ENCODE measurements around the gene IL6.
"Not testable (repeated sequence)": the region's sequence is repeated elsewhere in the genome, so short reads cannot be mapped to it uniquely, and the experiment has no call there.

The IL6 gene

DNA sequence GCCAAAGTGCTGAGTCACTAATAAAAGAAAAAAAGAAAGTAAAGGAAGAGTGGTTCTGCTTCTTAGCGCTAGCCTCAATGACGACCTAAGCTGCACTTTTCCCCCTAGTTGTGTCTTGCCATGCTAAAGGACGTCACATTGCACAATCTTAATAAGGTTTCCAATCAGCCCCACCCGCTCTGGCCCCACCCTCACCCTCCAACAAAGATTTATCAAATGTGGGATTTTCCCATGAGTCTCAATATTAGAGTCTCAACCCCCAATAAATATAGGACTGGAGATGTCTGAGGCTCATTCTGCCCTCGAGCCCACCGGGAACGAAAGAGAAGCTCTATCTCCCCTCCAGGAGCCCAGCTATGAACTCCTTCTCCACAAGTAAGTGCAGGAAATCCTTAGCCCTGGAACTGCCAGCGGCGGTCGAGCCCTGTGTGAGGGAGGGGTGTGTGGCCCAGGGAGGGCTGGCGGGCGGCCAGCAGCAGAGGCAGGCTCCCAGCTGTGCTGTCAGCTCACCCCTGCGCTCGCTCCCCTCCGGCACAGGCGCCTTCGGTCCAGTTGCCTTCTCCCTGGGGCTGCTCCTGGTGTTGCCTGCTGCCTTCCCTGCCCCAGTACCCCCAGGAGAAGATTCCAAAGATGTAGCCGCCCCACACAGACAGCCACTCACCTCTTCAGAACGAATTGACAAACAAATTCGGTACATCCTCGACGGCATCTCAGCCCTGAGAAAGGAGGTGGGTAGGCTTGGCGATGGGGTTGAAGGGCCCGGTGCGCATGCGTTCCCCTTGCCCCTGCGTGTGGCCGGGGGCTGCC is at the start of gene IL6:
IL6 (plus strand) TSS at position 294 of the 807 bp plus-strand sequence; CDS start at position 357, 63 bp downstream.
- DNase-seq (ENCODE audit: low read depth), result no peak

DNA sequence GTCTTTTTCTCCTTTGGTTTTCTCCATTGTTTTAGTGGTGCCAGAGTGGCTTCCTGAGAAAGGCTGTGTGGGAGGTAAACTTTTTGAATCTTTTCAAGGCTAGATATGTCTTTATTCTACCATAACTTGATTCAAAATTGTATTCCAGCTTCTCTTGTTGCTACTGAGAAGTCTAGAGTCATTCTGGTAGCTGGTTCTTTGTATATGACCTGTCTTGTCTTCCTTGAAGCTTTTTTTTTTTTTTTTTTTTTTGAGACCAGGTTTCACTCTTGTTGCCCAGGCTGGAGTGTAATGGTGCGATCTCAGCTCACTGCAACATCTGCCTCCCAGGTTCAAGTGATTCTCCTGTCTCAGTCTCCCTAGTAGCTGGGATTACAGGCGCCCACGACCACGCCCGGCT is 49.7 kb upstream of the IL6 start:
- DNase-seq (ENCODE audit: low read depth), result not testable (repeated sequence)

DNA sequence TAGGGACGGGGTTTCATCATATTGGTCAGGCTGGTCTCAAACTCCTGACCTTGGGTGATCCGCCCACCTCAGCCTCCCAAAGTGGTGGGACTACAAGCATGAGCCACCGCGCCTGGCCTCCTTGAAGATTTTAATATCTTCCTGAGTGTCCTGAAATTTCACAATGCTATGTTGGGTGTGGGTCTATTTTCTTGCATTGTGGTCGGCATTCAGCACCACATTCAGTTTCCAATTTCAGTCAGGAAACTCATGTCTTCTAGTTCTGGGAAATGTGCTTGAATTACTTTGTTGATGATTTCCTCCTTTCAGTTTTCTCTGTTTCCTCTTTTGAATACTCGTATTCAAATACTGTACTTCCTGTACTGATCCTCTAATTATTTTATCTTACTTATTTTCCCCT is 49.3 kb upstream of the IL6 start:
- DNase-seq (ENCODE audit: low read depth), result no peak

DNA sequence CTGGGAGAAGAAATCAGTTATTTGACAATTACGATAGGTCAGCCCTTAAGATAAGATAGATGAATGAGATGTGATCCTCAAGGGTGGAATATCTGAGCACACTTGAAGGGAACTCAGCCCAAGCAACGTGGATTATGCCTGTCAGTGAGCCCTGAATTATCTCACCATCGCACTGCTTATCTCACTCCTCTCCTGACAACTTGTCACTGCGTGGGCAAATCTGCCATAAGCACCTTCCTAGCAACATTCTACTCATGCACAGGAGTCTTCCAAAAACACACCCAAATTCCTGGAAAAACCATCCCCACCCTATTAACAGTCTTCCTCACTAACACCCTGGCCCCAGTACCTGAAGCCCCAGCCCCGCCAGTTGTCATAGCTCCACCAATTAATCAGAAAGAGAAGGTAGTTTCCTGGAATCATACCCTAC is 46.5 kb upstream of the IL6 start:
- DNase-seq (ENCODE audit: low read depth), result no peak

- DNase-seq (ENCODE audit: low read depth), result no peak
Observed at GRCh38 chr7:22681312-22681711, 45.7 kb upstream of the IL6 start.

DNA sequence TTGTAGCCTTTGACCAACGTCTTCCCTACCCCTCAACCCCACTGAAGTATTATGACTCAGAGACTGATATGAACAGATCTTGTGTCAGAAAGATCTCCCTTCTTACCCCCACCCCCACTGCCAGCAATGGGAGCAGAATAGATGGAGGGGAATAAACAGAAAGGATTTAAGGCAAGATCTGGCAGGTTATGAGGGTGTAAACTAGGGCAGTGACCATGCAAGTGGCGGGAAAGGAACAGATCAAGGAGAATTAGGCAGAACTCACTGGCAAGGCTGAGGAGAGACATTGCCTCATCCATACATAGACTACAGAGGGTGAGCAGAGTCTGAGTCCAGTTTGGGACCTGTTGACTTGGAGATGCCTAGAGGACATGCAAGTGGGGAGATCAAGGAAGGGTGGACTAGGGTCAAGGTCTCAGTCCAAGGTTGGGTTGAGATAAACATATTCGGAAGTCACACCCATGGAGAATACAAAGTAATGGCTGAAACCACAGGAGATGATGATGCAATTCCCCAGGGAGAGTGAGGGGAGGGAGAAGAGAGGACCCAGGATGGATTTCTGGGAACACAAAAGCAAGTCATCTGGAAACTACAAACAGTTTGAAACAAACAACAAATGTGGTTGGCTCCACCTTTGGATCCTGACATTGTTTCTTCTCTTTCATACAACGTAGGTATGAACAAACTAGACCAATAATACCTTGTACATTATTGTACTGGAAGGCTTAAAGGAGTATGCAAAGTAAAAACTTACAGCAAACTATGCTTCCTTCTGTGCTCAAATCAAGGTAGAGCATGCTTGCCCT is 44.9 kb upstream of the IL6 start:
- no peak for DNase-seq (ENCODE audit: low read depth)

DNA sequence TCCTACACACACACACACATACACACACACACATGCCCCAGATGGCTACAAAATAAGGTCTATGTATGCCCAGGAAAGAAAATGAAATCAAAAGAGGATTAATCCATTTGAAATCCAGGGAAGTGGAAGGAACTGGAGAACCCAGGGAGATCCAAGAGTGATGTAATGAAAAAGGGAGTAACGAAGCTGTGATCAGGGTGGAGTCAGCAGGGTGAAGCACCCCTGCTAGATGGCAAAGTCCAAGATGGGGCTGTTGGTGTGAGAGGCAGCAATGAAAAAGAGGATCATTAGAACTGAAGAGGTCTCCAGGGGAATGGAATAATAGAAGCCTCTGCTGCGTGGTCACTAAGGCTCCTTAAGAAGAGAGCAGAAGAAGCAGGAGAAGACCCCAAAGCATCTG is 43.6 kb upstream of the IL6 start:
- no peak for DNase-seq (ENCODE audit: low read depth)

- DNase-seq (ENCODE audit: low read depth), result no peak
Observed at GRCh38 chr7:22686620-22687019, 40.4 kb upstream of the IL6 start.

DNA sequence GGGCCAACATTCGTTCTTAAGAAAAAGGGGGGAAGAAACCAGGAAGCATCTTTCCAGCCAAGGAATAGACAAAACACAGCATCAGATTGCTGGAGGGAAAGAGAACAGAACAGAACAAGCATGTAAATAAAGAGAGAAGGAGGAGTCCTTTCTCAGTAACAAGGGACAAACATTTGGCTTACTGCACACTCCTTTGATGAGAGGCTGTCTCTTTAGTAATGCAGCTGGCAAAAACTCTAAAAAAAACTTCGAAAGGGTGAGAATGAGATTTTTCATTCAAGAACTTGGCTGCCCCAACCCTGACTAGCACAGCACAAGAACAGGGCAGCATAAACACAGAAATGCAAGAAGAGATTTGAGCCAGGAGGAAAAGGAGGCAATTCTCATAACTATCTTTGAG is 38.9 kb upstream of the IL6 start:
- no peak for DNase-seq (ENCODE audit: low read depth)

DNA sequence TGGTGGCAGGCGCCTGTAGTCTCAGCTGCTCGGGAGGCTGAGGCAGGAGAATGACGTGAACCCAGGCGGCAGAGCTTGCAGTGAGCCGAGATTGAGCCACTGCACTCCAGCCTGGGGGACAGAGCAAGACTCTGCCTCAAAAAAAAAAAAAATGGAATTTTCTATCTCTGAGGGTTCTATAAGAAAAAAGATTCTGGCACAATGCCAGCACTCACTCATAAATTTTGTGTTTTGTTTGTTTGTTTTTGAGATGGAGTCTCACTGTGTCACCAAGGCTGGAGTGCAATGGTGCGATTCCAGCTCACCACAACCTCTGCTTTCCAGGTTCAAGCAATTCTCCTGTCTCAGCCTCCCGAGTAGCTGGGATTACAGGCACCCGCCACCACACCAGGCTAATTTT is 38.1 kb upstream of the IL6 start:
- DNase-seq (ENCODE audit: low read depth), result not testable (repeated sequence)

- no peak for DNase-seq (ENCODE audit: low read depth)
Observed at GRCh38 chr7:22694597-22695207, 32.3 kb upstream of the IL6 start.

DNA sequence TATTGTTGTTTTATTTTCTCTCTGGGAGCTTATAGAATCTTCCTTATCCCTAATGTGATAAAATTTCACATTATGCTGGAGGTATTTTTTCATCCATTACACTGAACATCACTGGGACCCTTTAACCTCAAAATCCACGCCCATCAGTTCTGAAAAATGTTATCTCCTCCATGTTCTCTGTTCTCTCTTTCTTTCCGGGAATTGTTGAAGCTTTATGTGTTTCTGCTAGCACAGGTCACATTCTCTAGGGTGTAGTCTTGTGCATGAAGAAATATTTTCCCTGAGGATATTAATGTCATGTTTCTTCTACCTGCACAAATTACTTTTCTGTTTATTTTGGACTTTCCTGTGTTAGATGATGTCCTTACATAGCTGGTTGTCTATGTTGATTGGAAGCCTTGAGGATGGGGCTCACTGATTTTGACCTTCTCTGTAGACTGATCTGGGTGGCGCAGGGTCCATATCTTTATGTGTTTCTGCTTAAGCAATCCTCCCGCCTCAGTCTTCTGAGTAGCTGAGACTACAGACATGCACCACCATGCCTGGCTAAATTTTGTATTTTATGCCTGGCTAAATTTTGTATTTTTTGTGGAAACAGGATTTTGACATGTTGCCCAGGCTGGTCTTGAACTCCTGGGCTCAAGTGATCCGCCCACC is 31.4 kb upstream of the IL6 start:
- no peak for DNase-seq (ENCODE audit: low read depth)

DNA sequence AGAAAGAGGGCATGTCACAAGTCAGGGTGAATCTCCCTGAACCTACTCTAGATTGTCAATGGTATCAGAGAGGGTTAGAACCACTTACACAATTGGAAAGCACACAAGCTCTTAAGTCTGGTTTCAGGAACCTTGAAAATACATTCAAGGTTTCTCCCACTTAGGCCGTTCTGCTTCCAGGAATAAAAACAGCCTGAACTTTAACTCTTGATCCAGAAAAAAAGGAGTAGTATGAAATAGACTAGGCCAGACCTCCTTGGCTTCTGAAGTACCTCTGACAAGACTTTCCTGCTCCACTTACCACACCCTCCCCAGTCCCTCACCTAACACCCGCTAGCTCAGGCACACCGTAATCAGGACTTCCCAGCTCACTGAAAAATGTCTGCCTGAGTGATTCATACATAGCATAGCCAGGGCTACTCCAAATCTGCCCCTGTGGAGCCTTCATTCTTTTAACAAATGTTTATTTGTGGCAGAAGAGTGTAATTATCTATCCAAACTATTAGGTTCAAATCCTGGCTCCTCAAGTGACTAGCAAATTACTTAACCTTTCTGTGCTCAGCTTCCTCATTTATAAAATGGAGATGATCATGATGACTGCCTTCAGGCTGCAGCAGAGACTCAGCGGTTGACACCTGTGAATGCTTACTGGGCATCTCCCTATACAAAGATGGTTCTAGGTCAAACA is 30.3 kb upstream of the IL6 start:
- DNase-seq (ENCODE audit: low read depth), result no peak

- DNase-seq (ENCODE audit: low read depth), result no peak
Observed at GRCh38 chr7:22697322-22697859, 29.6 kb upstream of the IL6 start.

DNA sequence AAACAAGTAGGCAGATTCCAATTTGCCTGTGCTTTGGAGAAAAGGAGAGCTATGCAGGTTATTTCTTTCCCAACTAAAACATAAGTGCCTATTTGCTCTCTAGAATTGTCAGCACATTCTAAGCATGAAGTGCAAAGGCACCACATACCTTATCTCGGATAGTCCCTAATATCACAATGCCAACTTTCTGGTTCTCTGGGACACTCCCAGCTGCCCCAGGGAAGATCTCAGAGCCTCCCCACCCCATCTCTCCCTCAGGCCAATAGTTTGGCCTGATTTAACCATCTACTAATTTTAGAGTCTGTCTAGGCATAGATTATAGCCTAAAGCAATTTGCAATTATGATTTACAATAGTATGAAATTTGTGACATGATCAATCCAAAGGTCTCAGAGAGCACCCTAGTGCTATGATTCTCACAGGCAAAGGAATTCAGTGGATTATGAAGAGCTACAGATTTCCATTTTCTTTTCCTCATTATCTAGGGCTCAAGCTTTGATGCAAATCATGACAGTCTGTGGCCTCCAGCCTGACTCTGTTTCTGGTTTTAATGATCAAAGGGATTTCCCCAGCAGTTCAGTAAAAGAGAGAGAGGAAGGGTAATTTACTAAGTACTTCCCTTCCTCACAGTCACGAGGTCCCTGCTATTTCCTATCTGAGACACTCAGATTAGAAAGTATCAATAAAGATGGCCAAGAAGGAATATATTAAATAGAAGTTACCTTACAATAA is 29.0 kb upstream of the IL6 start:
- DNase-seq (ENCODE audit: low read depth), result no peak

DNA sequence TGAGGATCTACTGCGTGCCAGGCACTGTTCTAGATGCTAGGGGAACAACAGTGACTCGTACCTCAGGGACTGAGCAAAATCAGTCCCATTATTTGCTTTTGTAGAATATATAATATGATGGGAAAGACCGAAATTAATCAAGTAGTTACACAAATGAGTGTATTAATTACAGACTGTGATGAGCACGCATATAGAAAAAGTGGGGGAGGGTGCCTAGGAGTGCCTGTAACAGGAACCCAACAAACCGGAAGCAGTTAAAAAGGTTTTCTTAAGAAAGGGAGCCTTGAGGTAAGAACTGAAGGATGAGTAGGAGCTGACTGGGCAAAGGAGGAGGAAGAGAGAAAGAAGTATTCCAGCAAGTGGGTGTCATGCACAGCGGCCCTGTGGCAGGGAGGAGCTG is 28.2 kb upstream of the IL6 start:
- no peak for DNase-seq (ENCODE audit: low read depth)

- no peak for DNase-seq (ENCODE audit: low read depth)
Observed at GRCh38 chr7:22700559-22701002, 26.4 kb upstream of the IL6 start.

DNA sequence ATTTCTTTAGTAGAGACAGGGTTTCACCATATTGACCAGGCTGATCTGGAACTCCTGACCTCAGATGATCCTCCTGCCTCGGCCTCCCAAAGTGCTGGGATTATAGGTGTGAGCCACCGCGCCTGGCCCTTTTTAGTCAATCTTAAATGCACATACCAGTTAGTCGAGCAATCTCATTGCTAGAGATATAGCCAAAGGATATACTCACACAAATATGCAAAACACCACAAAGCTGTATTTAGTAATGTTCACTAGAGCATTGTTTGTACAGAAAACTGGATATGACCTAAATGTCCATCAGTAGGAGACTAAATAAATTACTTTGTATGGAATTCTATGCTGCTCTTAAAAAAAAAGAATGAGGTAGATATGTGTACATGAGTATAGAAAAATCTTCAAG is 24.5 kb upstream of the IL6 start:
- DNase-seq (ENCODE audit: low read depth), result no peak

- DNase-seq (ENCODE audit: low read depth), result not testable (repeated sequence)
Observed at GRCh38 chr7:22703107-22703855, 23.7 kb upstream of the IL6 start.
